ENCODE results near the gene CISD3. TPM values are rescaled to one million over a fixed set of nuclear protein-coding genes. Genes with fewer than 3 reads are reported as not detected.

Gene CISD3
- total and polyA plus RNA-seq, 4 donors: 4.5 to 152 (median 37.3) TPM

DNA sequence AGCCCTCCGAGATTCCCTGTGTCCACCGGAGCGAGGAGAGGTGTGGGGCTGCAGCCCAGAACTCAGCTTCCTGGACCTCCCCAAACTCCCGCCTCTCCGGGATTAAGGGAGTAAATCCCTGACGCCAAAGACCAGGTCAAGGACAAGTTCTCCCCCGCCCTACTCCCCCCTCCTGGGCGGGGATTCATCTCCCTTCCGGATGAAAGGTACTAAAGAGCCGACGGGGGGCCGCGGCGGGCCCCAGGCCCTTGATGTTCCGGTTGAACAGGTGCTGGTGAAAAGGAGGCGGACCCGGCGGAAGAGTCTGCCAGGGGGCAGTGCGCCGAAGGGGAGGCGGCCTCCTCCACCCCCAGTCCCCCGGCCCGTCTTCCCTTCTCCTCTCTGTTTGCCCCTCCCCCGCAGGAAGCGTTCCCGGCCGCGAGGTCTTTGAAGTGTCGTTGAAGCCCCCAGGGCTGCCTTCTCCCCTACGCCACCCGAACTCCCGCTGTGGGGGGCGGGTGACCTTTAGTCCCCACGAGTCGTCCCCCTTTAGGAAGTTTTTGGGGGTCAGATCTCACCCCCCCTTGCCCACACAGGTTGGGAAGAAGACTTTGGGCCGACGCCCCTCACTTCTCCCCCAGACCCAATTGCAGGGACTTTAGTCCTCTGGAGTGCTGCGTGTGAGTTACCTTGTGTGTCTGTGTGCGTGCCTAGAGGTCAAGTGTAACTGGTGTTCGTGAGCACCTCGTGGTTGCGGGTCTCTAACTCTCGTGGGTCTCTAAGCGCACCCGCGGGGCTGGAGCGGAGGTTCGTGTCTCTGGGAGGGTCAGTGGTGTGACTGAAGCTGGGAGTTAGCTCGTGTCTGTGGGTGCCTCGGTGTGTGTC lies 26.2 kb upstream of the CISD3 start:
- Histone ChIP-seq H3K9ac (ENCODE audit: low read depth in 1 of 2, low read length in 2 of 2) (peak overlapping the region; percentile 88 to 94), H3K4me1 (ENCODE audit: control insufficient read depth in 4 of 4, insufficient read depth in 4 of 4, low read length in 3 of 4) (peaks cover 2 to 38% (median 21%) of the 10 kb centered on the region in 4 donors), H3K27ac (ENCODE audit: low read depth in 1 of 2, low read length in 2 of 2) (peak overlapping the region; percentile 89 to 92), H3K27me3 (ENCODE audit: control insufficient read depth in 4 of 4, insufficient read depth in 4 of 4, low read length in 3 of 4) (no peaks in the 10 kb centered on the region), H3K9me3 (ENCODE audit: control insufficient read depth in 4 of 4, low read length in 3 of 4) (no peaks in the 10 kb centered on the region), H3K36me3 (ENCODE audit: control insufficient read depth in 4 of 4, insufficient read depth in 3 of 4, low read depth in 1 of 4, low read length in 3 of 4) (no peaks in the 10 kb centered on the region), H3K4me3 (ENCODE audit: low read depth in 1 of 3, low read length in 3 of 3) (peak overlapping the region; percentile 78 to 83 (median 83))
- TF ChIP-seq SP1 (IDR thresholded peaks at IDR 0.05): peak; percentile 58
- peak in 1 of 2 donors; percentile 33 for TF ChIP-seq JUND (IDR thresholded peaks at IDR 0.05)
- TF ChIP-seq RAD21 (IDR thresholded peaks at IDR 0.05): peak in 1 of 2 donors; percentile 16
- peak; percentile 75 for TF ChIP-seq NR2F2 (IDR thresholded peaks at IDR 0.05)
- peak; percentile 63 for TF ChIP-seq YY1 (IDR thresholded peaks at IDR 0.05)
- TF ChIP-seq, protein P1, sequence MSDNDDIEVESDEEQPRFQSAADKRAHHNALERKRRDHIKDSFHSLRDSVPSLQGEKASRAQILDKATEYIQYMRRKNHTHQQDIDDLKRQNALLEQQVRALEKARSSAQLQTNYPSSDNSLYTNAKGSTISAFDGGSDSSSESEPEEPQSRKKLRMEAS (IDR thresholded peaks at IDR 0.05): peak; percentile 68
- TF ChIP-seq, protein P2, sequence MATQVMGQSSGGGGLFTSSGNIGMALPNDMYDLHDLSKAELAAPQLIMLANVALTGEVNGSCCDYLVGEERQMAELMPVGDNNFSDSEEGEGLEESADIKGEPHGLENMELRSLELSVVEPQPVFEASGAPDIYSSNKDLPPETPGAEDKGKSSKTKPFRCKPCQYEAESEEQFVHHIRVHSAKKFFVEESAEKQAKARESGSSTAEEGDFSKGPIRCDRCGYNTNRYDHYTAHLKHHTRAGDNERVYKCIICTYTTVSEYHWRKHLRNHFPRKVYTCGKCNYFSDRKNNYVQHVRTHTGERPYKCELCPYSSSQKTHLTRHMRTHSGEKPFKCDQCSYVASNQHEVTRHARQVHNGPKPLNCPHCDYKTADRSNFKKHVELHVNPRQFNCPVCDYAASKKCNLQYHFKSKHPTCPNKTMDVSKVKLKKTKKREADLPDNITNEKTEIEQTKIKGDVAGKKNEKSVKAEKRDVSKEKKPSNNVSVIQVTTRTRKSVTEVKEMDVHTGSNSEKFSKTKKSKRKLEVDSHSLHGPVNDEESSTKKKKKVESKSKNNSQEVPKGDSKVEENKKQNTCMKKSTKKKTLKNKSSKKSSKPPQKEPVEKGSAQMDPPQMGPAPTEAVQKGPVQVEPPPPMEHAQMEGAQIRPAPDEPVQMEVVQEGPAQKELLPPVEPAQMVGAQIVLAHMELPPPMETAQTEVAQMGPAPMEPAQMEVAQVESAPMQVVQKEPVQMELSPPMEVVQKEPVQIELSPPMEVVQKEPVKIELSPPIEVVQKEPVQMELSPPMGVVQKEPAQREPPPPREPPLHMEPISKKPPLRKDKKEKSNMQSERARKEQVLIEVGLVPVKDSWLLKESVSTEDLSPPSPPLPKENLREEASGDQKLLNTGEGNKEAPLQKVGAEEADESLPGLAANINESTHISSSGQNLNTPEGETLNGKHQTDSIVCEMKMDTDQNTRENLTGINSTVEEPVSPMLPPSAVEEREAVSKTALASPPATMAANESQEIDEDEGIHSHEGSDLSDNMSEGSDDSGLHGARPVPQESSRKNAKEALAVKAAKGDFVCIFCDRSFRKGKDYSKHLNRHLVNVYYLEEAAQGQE (IDR thresholded peaks at IDR 0.05): peak; percentile 62
- no peak for TF ChIP-seq FOXA1 (IDR thresholded peaks at IDR 0.05)
- TF ChIP-seq HNF4A (conservative IDR thresholded peaks at IDR 0.05): peak; percentile 53
- TF ChIP-seq GABPA (IDR thresholded peaks at IDR 0.05 in 1 of 2, conservative IDR thresholded peaks at IDR 0.05 in 1 of 2): peak; percentile 16 to 79
- no peak for TF ChIP-seq FOXA2 (IDR thresholded peaks at IDR 0.05)
- no peak for TF ChIP-seq TAF1 (conservative IDR thresholded peaks at IDR 0.05)
- TF ChIP-seq, protein P3, sequence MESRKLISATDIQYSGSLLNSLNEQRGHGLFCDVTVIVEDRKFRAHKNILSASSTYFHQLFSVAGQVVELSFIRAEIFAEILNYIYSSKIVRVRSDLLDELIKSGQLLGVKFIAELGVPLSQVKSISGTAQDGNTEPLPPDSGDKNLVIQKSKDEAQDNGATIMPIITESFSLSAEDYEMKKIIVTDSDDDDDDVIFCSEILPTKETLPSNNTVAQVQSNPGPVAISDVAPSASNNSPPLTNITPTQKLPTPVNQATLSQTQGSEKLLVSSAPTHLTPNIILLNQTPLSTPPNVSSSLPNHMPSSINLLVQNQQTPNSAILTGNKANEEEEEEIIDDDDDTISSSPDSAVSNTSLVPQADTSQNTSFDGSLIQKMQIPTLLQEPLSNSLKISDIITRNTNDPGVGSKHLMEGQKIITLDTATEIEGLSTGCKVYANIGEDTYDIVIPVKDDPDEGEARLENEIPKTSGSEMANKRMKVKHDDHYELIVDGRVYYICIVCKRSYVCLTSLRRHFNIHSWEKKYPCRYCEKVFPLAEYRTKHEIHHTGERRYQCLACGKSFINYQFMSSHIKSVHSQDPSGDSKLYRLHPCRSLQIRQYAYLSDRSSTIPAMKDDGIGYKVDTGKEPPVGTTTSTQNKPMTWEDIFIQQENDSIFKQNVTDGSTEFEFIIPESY (IDR thresholded peaks at IDR 0.05): peak; percentile 57
- TF ChIP-seq, protein P4, sequence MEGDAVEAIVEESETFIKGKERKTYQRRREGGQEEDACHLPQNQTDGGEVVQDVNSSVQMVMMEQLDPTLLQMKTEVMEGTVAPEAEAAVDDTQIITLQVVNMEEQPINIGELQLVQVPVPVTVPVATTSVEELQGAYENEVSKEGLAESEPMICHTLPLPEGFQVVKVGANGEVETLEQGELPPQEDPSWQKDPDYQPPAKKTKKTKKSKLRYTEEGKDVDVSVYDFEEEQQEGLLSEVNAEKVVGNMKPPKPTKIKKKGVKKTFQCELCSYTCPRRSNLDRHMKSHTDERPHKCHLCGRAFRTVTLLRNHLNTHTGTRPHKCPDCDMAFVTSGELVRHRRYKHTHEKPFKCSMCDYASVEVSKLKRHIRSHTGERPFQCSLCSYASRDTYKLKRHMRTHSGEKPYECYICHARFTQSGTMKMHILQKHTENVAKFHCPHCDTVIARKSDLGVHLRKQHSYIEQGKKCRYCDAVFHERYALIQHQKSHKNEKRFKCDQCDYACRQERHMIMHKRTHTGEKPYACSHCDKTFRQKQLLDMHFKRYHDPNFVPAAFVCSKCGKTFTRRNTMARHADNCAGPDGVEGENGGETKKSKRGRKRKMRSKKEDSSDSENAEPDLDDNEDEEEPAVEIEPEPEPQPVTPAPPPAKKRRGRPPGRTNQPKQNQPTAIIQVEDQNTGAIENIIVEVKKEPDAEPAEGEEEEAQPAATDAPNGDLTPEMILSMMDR (IDR thresholded peaks at IDR 0.05; ENCODE audit: low read depth, low read length, missing input control): no peak
- TF ChIP-seq RXRA (IDR thresholded peaks at IDR 0.05): peak; percentile 77 to 84
- peak in 1 of 2 donors; percentile 68 for TF ChIP-seq EGR1 (IDR thresholded peaks at IDR 0.05; ENCODE audit: low read depth in 2 of 2)
- no peak for TF ChIP-seq HNF4G (IDR thresholded peaks at IDR 0.05)
- TF ChIP-seq, protein P5, sequence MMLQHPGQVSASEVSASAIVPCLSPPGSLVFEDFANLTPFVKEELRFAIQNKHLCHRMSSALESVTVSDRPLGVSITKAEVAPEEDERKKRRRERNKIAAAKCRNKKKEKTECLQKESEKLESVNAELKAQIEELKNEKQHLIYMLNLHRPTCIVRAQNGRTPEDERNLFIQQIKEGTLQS (IDR thresholded peaks at IDR 0.05): no peak
- peak; percentile 63 for DNase-seq (ENCODE audit: low spot score)
- under 1% methylated on average over 50 of the region's 50 CpGs for WGBS

Data from liver (tissue), 9 donors.